Measurements from ENCODE around the gene OR14K1. TPM values are rescaled to one million over a fixed set of nuclear protein-coding genes. Genes with fewer than 3 reads are reported as not detected.
"Not testable (repeated sequence)": the region's sequence is repeated elsewhere in the genome, so short reads cannot be mapped to it uniquely, and the experiment has no call there.

The OR14K1 gene
- total RNA-seq, 2 experiments from 2014 or later, result not detected

DNA sequence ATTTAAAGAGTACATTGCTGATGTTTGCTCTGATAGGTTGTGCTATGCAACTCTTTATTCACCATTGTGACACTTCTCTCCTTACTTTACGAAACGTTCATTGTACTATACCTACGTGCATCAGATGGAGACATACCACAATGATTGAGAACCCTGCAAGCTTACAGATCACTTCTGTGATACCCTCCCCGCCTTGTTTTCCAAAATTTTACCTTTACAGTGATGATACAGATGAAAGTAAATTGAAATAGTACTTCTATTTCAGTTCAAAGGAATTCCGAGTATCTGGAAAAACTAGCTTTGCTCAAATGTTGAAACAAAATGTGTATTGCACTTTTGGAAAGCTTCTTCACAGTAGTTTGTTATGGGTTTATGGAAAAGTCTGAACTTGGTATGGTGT is 3.3 kb downstream of the OR14K1 start:
- Histone ChIP-seq H3K36me3 (ENCODE audit: insufficient read depth, low read length) (no peaks in the 10 kb centered on the region), H3K4me1 (ENCODE audit: insufficient read depth, low read length) (no peaks in the 10 kb centered on the region), H3K4me3 (ENCODE audit: low read length) (no peak overlapping the region), H3K27ac (ENCODE audit: low read depth in 1 of 2, low read length in 2 of 2) (no peak overlapping the region), H3K27me3 (ENCODE audit: control insufficient read depth in 1 of 2, insufficient read depth in 2 of 2, low read length in 2 of 2) (no peaks in the 10 kb centered on the region), H3K9me3 (ENCODE audit: control insufficient read depth in 1 of 2, insufficient read depth in 1 of 2, low read length in 2 of 2) (peaks cover 0 to 2% of the 10 kb centered on the region in 2 experiments)
- H3K36me3 Mint-ChIP-seq (ENCODE audit: low read depth), result no peaks in the 10 kb centered on the region
- TF ChIP-seq, protein P1, sequence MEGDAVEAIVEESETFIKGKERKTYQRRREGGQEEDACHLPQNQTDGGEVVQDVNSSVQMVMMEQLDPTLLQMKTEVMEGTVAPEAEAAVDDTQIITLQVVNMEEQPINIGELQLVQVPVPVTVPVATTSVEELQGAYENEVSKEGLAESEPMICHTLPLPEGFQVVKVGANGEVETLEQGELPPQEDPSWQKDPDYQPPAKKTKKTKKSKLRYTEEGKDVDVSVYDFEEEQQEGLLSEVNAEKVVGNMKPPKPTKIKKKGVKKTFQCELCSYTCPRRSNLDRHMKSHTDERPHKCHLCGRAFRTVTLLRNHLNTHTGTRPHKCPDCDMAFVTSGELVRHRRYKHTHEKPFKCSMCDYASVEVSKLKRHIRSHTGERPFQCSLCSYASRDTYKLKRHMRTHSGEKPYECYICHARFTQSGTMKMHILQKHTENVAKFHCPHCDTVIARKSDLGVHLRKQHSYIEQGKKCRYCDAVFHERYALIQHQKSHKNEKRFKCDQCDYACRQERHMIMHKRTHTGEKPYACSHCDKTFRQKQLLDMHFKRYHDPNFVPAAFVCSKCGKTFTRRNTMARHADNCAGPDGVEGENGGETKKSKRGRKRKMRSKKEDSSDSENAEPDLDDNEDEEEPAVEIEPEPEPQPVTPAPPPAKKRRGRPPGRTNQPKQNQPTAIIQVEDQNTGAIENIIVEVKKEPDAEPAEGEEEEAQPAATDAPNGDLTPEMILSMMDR (IDR thresholded peaks at IDR 0.05), result no peak
- H3K4me3 Mint-ChIP-seq, result no peak overlapping the region
- DNase-seq, result no peak
- no peak overlapping the region for H3K27ac Mint-ChIP-seq
- ChIA-PET CTCF (no interaction called here), POLR2A (no interaction called here)
- H3K4me1 Mint-ChIP-seq (ENCODE audit: low read depth), result no peaks in the 10 kb centered on the region
- intact Hi-C loops (cut with DNase I, micrococcal nuclease), result no loop called here
- ATAC-seq (ENCODE audit: poor library complexity), result no peak
- H3K9me3 Mint-ChIP-seq, result no peaks in the 10 kb centered on the region
- no peaks in the 10 kb centered on the region for H3K27me3 Mint-ChIP-seq

DNA sequence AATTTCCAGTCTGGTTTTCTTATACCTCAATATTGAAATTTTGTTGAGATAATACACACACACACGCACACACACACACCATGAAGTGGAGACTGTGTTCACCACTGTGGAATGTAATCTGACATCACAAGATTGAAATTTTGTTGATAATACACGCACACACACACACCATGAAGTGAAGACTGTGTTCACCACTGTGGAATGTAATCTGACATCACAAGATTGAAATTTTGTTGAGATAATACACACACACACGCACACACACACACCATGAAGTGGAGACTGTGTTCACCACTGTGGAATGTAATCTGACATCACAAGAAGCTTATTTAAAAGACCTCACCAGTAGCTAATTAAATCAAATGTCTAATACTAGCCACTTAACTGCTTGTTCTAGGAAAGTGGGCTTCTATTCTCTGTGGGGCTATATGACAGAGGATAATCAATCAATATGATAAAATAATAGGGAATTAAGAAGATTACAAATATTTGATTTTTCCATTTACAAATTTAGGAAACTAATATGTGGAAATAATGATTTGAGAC is 3.9 kb downstream of the OR14K1 start:
- H3K9me3 Mint-ChIP-seq; intact Hi-C loops (cut with DNase I, micrococcal nuclease); ATAC-seq (ENCODE audit: poor library complexity); H3K36me3 ChIP-seq (ENCODE audit: insufficient read depth, low read length); POLR2A ChIA-PET; H3K4me3 ChIP-seq (ENCODE audit: low read length); H3K27ac ChIP-seq (ENCODE audit: low read depth in 1 of 2, low read length in 2 of 2); CTCF ChIA-PET; DNase-seq; H3K27ac Mint-ChIP-seq; H3K4me1 ChIP-seq (ENCODE audit: insufficient read depth, low read length); H3K9me3 ChIP-seq (ENCODE audit: control insufficient read depth in 1 of 2, insufficient read depth in 1 of 2, low read length in 2 of 2); H3K4me1 Mint-ChIP-seq (ENCODE audit: low read depth); H3K27me3 ChIP-seq (ENCODE audit: control insufficient read depth in 1 of 2, insufficient read depth in 2 of 2, low read length in 2 of 2); H3K27me3 Mint-ChIP-seq; H3K36me3 Mint-ChIP-seq (ENCODE audit: low read depth); H3K4me3 Mint-ChIP-seq: not testable (repeated sequence)

DNA sequence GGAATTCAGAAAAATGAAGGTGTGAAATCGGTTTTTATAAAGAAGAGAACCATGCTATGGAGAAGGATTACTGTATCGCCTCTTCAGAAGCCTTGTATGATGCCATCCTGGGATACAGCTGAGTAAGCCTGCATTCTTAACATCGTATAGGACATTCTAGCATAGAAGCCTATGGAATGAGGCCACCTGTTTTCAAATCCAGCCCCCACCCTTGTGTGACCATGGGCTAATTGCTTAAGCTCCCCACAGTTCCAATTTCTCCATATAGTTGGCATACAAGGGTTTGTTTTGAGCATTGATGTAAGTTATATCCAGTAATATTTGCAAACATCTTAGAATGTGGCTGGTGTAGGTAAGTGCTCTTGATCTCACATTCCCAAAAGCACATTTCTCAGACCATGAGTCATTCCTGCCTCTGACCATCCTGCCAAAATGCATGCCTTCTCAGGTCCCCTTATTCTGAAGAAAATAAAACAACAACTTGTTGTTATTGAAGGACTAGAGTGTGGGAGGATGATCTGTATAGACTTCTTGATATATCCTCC is 8.0 kb downstream of the OR14K1 start:
- Mint-ChIP-seq H3K27me3 (no peaks in the 10 kb centered on the region), H3K4me1 (ENCODE audit: low read depth) (no peaks in the 10 kb centered on the region)
- TF ChIP-seq, protein P1 (IDR thresholded peaks at IDR 0.05), result no peak

DNA sequence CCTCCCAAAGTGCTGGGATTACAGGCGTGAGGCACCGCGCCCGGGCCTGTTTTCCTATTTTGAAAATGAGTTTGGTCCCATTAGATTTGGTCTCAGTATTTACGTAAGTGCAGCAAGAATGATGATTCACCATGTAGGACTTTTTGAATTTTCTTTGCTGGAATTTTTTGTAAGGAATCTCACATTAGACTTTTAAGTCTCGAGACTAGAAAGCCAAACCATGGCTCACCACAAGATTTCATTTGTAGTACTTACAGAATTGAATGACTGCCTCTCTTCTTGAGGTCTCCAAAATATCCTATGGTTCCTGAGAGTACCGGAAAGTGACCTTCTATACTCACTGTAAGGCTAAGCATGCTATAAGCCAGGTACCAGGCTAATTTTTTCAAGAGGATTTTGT is 9.2 kb downstream of the OR14K1 start:
- Mint-ChIP-seq H3K27me3 (no peaks in the 10 kb centered on the region), H3K27ac (no peak overlapping the region), H3K4me1 (ENCODE audit: low read depth) (no peaks in the 10 kb centered on the region), H3K9me3 (peaks cover 2% of the 10 kb centered on the region), H3K4me3 (no peak overlapping the region), H3K36me3 (ENCODE audit: low read depth) (no peaks in the 10 kb centered on the region)
- no peak overlapping the region for H3K4me3 ChIP-seq (ENCODE audit: low read length)
- no peaks in the 10 kb centered on the region for H3K27me3 ChIP-seq (ENCODE audit: control insufficient read depth in 1 of 2, insufficient read depth in 2 of 2, low read length in 2 of 2)
- no peaks in the 10 kb centered on the region for H3K4me1 ChIP-seq (ENCODE audit: insufficient read depth, low read length)
- H3K36me3 ChIP-seq (ENCODE audit: insufficient read depth, low read length), result no peaks in the 10 kb centered on the region
- no peak overlapping the region for H3K27ac ChIP-seq (ENCODE audit: low read depth in 1 of 2, low read length in 2 of 2)
- peaks cover 0 to 15% of the 10 kb centered on the region in 2 experiments for H3K9me3 ChIP-seq (ENCODE audit: control insufficient read depth in 1 of 2, insufficient read depth in 1 of 2, low read length in 2 of 2)
- DNase-seq, result no peak
- POLR2A ChIA-PET, result no interaction called here
- intact Hi-C loops (cut with DNase I, micrococcal nuclease), result no loop called here
- ATAC-seq (ENCODE audit: poor library complexity), result no peak
- CTCF ChIA-PET, result no interaction called here
- TF ChIP-seq, protein P1 (IDR thresholded peaks at IDR 0.05), result no peak

More for the DNA sequence above, 8.0 kb downstream of the OR14K1 start:
- H3K9me3 ChIP-seq (ENCODE audit: control insufficient read depth in 1 of 2, insufficient read depth in 1 of 2, low read length in 2 of 2), result peaks cover 0 to 15% of the 10 kb centered on the region in 2 experiments
- no peak overlapping the region for H3K4me3 Mint-ChIP-seq
- ATAC-seq (ENCODE audit: poor library complexity), result no peak
- CTCF ChIA-PET, result no interaction called here
- H3K36me3 Mint-ChIP-seq (ENCODE audit: low read depth), result no peaks in the 10 kb centered on the region
- no peak overlapping the region for H3K4me3 ChIP-seq (ENCODE audit: low read length)
- H3K9me3 Mint-ChIP-seq, result peaks cover 2% of the 10 kb centered on the region
- H3K27ac ChIP-seq (ENCODE audit: low read depth in 1 of 2, low read length in 2 of 2), result no peak overlapping the region
- H3K27me3 ChIP-seq (ENCODE audit: control insufficient read depth in 1 of 2, insufficient read depth in 2 of 2, low read length in 2 of 2), result no peaks in the 10 kb centered on the region
- POLR2A ChIA-PET, result no interaction called here
- no peak overlapping the region for H3K27ac Mint-ChIP-seq
- no peaks in the 10 kb centered on the region for H3K4me1 ChIP-seq (ENCODE audit: insufficient read depth, low read length)
- DNase-seq, result no peak
- intact Hi-C loops (cut with DNase I, micrococcal nuclease), result no loop called here
- no peaks in the 10 kb centered on the region for H3K36me3 ChIP-seq (ENCODE audit: insufficient read depth, low read length)

Measured in CD4-positive, alpha-beta T cell (primary cell).